DMS153 (cell line): ENCODE data around the gene S100PBP.

Experiments
- DNase-seq: peaks from one replicate; lab custom pipeline; 2025; lab: John Stamatoyannopoulos, UW

Gene S100PBP

DNA sequence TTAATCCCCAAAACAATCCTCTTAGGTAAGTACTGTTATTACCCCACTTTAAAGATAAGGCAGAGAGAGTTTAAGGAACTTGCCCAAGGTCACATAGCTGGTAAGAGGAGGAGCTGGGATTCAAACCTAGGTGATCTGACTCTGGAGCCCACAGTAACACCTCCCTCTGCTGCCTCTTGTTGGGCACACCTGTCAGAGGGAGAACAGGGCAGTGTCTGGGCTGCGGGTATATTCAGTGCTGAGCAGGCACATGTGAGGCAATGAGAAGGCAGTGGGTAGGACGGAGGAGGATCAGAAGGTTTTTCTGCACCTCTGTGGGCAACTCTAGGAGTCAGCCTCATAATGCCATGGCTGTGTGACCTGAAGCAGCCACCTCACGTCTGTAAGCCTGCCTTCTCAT, 70.7 kb downstream of the S100PBP start:
- DNase-seq, result no peak

DNA sequence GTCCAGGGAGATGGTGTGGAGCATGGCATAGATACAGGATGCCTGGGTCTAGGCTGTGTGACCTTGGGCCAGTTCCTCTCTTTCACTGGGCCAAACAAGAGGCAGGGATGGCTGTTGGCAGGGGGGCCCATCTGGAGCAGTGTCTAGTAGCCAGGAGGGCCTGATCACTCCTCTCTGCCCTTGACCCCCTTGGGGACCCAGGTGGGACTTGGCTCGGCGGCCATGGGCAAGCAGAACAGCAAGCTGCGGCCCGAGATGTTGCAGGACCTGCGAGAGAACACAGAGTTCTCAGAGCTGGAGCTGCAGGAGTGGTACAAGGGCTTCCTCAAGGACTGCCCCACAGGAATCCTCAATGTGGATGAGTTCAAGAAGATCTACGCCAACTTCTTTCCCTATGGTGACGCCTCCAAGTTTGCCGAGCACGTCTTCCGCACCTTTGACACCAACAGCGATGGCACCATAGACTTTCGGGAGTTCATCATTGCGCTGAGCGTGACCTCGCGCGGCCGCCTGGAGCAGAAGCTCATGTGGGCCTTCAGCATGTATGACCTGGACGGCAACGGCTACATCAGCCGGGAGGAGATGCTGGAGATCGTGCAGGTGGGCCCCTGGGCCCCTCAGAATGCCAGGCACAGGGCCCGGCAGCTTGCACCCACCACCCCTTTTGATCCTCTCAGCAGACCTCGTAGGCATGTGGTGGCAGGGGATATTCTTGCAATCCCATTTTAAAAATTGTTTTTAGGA, 71.4 kb downstream of the S100PBP start:
- DNase-seq, result no peak

DNA sequence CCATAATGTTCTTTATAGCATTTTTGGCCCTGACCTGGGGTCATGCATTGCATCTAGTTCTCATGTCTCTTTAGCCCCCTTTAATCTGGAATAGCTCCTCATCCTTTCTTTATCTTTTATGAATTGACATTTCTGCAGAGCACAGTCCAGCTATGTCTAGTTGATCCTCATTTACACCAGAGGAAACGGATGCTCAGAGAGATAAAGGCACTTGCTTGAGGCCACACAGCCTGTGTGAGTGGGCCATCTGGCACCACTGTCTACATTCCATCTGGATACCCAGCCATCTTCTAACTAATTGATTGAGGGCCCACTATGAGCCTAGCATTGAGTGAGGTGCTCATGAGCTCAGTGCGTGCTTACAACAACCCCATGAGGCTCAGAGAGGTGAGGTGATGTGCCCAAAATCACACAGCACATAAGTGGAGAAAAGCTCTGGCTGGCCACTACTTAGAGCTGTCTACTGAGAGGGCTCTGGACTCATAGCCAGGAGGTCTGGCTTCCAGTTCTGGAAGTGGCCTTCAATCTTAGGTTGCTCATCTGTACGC, 72.4 kb downstream of the S100PBP start:
- DNase-seq, result no peak

DNA sequence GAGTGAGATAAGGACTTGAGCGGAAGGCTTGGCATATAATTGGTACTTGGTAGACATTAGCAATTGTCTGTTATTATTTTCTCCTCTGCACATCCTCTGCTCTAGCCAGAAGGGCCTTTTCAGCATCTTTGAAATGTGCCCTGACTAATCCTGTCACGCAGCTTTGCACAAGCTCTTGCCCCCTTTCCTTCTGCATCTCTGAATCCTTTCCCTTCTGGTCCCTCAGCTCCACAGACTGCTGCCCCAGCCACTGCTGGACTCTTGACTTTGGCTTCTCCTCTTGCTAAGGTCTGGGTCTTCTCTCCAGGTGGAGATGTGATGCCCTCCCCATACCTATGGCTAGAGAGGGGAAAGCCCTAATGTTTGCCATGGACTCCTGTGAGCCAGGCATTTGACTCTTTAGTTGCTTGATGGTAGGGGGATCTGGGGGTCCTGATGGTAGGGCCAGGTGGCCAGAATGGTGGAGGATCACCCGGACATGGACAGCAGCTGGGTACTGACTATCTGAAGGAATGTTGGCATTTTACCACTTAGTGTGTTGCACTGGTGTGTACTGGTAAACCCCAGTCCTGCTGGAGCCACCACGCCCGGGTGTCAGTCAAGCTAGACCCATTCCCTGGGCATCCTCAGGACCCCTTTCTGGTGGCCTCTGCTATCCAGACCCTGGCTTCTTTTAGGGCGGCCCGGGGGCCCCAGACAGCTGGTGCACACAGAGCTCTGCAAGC, 73.2 kb downstream of the S100PBP start:
- DNase-seq, result no peak

DNA sequence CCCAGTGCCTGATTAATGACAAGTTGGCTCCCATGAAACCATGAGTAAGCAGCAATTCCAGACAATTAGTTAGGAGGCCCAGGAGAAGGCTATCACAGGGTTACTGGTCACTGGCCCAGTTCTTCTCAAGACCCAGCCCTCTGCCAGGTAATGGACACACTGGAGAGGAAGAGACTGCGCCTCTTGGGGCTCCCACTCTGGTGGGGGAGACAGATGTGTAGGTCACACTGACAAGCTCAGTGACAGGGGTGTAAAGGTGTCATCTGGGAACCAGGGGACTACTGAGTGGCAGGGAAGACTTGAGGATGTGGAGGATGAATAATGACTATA, 73.8 kb downstream of the S100PBP start:
- DNase-seq, result no peak

DNA sequence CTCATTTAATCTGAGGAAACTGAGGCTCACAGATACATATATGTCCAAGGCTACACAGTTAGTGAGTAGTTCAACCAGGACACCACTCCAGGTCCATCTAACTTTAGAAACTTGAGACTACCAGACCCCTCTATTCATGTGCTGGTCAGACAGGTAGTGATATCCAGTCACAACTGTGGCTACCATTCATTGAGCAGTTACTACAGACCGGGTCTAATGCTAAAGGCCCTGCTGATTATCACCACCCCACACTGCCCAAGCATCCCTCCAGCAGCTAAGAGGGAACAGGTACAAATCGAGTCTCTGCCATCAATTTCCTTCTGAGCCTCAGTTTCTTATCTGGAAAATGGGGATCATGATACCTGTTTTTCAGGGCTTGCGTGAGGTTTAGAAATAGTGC, 74.2 kb downstream of the S100PBP start:
- DNase-seq, result no peak

DNA sequence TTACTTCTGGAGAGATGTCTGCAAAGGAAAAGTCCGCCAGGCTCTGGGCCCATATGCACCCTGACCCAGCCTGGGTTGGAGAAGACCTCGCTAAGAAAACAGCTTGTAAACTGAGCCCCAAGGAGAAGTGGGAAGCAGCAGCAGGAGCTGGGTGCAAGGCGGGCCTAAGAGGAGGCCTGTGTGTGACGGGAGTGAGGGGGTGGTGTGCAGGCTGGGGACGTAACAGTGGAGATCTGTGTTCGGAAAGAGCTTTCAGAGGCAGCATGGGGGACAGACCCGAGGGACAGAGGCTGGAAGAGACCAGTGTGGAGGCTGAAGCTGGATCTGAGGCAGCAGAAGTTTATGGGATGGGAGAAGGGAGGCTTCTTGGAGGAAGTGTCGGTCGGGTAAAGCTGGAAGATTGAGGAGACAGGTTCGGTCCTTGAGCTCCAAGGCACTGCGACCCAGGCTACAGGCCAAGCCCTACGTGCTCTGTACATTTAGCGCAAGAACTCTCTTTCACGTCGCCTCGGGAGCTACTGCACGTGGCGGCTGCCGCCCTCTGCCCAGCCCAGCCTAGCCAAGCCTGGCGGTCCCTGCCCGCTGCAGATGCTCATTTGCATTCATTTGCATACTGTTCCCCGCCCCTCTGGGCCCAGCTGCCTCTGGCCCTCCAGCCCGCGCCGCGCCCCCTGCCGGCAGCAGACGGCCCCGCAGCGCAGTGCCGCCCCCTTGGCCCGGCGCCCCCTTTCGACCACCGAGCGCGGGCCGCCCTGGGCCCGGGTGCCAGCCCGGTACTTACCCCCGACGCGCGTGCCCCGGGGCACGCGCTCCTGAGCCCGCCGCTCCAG, 75.1 kb downstream of the S100PBP start:
- DNase-seq, result peak; percentile 78

DNA sequence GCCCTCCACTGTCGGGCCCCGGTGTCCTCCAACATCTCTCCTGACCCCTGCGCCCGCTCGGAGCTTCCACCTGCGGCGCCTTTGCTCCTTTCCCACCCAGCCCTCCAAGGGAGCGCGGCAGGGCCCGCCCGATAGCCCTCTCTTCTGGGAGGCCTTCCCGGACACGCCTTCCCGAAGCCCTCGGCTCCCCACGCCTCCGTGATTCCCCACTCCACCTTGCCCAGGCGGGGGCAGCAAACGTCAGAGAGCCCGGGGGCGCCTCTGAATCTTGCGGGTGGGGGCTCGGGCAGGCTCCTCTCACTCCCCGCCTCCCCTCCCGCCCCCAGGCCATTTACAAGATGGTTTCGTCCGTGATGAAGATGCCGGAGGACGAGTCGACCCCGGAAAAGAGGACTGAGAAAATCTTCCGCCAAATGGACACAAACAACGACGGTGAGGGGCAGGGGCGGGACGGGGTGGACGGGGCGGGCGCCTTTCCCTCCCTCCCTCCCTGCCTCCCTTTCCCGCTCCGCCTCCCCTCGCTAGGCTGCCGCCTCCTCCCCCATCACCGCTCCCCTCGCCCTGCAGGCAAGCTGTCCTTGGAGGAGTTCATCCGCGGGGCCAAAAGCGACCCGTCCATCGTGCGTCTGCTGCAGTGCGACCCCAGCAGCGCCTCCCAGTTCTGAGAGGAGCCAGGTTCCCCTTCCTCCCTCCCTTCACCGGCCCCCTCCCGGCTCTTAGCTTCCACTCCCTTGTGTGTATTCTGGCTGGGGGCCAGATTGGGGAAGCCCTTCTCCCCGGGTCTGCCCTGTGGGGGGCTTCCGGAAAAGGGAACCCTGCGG, 76.0 kb downstream of the S100PBP start:
- peak; percentile 58 for DNase-seq

DNA sequence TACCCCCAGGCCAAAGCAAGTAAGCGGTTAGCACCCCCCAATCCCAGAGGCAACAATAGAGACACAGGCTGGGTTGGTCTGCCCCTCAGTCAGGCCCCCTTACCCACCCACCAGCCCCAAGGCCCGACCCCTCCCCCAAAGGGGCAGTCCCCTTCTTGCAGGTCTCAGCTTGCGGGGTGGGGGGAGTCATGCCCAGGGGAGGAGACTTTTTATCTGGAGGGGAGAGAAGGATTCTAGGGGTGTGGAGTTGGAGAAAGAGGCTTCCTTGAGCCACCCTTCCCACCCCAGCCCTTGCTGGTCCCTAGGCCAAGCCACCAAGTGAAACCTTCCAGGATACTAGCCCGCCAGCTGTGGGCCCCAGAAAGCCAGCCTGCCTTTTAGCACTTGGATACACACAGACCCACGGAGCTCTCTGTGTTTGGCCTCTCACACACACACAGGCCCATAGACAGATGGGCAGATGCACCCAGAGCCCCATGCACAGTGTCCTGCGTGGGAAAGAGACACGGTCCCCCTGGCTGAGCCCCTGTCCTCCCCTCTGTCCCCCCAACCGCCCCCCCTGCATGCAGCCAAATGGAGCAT, 76.7 kb downstream of the S100PBP start:
- no peak for DNase-seq

DNA sequence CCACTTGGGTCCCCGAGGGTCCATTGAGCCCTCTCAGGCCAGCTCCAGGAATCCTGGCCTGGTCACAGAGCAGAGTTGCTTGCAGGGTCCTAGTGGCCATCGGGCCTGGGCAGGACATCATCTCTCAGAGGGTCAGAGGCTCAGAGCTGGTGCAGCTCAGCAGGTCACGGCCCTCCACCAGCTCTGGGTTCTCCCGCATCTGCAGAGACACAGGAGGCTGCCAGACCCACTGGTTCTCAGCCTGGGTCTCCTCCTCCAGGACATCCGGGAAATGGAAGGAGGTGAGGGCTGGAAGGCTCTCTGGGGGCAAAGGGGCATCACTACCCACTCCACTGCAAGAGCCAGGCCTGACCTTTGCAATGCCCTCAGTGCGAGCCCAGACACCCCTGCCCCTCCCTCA, 77.2 kb downstream of the S100PBP start:
- DNase-seq, result no peak

DNA sequence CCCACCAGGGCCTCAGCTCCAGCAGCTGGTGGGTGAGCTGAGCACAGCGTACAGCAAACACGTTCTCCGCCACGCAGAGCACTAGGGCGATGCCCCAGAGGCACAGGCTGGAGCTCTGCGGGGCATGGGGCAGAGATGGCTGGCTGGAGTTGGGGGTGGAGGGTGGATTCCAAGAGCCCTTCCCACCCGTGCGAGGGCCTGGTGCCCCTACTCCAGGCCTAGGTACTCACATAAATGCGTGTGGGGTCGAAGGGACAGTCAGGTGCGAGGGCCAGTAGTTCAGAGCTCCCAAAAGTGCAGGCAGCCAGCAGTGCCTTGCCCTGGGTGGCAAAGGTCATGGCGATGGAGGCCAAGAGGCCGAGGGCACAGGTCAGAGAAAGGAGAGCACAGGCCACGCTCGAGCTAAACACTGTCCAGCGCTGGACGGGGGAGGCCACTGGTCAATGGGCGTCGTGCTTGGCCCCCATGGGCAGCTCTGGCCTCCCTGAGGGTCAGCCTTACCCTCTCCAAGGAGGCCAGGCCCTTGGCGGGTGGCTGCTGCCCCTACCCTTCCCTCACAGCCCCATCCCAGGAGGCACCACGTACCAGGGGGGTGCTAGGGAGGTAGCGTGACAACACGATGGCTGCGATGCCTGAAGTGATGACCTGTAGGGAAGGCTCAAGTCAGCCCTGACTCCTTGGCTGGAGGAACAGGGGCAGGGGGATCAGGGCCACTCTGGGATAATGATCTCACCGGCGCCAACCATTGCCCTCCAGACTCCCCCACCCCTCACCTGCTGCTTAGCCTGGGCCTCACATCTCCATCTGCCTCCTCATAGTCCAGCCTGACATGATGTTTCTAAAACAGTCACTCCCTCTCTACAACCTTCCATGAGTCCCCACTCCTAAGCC, 78.1 kb downstream of the S100PBP start:
- no peak for DNase-seq

DNA sequence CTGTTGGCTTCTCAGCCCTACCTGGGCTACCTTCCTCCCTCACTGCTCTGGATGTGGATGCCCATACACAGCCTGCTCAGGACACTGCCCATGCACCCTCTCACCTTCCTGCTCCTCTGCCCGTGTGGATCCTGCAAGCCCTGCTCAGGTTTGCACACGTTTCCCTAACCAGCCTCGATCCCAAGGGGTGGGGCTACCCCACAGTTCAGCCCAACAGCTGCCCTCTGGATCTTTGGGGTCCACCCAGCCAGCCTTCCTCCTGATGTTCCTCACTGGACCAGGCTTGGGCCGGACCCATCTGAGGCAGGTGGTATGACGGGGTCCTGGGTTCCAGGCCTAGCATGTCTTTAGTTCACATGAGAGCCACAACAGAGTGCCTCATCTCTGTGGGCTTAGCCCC, 79.0 kb downstream of the S100PBP start:
- no peak for DNase-seq

DNA sequence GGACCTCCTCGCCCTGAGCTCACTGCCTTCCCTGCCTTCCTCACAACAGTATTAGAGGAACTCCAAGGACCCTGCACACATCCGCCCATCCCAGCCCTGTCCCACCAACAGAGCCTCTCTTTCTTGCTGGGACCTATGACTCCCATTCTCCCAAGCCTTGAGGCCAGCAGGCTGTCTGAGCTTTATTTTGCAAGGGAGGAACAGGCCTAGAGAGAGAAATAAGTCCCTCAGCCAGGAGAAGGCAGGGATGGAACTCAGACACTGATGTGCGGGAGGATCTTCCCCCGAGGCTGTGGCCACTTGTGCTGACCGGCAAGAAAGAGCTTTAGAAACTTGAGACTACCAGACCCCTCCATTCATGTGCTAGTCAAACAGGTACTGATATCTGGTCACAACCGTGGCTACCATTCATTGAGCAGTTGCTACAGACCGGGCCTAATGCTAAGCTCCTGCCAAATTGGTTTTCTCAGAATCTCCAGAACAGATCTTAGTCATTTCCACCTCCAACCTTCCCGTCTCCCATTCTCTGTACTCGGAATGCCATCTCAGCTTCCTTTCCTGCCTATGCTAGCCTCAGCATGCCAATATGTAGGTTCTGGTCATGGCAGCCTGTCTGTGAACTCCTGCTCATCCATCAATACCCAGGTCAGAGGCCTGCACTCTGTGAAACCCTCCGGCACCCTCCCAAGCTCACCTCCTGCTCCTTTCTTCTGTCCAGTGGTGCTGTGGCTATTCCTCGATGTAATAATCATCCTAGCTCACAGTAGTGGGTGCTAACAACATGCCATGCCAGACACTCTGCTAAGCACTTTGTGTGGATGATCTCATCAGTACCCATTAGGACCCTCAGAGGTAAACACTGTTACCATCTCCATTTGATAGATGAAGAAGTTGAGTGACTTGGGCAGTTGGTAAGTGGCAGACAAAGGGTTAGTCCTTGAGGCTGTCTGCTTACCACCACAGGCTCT, 79.9 kb downstream of the S100PBP start:
- DNase-seq, result no peak

DNA sequence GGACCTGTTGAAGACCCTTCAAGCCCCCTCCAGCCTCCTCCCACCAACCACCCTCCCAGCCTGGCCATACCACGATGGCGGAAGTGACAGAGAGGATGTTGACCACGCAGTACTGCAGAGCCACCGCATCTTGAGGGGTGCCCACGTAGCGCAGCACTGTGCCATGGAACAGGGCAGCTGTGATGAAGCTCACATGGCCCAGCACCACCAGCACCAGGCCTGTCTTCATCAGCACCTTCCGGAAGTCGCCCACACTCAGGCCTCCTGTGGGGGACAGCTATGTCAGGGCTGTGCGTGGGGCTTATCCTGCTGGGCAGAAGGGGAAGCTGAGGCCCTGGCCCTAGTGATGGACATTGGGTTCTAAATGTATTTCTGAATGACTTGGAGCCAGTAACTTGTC, 80.6 kb downstream of the S100PBP start:
- no peak for DNase-seq

DNA sequence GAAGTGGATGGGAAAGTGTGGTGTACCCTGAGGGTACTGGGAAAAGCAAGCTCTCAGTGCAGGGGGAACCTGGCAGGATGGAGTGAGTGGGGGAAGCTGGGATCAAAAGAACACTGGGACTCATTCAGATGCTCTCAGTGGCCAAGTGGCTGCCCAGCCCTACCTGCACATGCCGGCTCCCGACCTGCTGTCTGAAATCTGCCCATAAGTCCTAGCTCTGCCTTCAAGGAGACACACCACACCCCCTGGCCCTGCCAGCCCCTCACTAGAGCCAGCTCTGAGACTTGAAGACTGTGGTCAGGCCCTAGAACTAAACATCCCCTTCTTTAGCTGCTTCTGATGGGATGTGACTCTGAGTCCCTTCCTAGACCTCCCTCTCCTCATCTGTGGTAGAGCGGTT, 81.5 kb downstream of the S100PBP start:
- DNase-seq, result no peak

DNA sequence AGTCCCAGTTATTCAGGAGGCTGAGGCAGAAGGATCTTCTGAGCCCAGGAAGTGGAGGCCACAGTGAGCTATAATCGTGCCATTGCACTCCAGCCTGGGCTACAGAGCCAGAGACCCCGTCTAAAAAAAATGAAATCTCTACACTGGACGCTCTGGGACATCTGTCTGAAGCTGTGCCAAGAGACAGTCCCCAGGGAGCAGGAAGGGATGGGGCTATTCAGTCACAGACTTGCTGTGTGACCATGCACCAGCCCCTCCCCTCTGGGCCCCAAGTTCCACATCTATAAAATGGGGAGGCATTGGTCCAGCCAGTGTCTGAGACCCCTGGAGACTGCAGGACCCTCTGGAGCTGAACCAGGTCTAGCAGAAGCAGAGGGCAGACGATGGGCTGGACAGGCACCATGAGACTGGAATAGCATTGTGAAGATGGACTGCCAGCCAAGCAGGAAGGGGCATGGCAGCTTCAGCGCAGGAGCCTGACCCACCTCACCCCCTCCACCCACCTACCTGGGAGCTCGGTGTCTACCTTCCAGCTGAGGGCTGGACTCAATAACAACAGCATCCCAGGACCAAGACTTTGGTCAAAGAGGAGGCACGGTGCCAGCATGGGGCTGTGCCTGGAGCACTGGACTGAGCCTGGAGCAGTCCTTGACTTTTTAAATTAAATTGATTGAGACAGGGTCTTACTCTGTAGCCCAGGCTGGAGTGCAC, 82.3 kb downstream of the S100PBP start:
- DNase-seq, result no peak

DNA sequence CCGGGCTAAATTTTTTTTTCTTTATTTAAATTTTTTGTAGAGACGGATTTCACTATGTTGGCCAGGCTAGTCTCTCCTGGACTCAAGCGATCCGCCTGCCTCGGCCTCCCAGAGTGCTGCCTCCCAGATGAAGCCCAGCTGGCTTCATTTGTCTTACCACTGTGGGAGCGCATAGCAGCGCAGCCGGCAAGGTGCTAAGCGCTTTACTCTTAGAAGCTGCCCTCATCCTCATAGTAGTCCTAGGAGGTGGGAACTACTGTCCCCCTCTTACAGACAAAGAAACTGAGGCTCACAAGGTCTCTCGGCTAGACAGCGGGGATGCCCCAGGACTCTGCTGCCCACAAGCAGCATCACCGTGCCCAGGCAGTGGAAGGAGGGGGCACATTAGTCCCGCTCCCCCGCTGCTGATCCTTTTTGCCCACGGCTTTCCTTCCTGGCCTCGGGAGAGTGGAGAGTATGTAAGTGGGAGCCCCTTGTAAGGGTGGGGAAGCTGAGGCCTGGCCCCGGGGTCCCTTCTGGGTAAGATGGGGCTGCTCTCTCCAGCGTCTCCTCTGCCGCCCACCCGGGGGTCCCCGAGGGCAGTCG, 83.0 kb downstream of the S100PBP start:
- no peak for DNase-seq
